HFFc6 (cell line): ENCODE results near the gene SVIP. TPM values are rescaled to one million over a fixed set of nuclear protein-coding genes. Genes with fewer than 3 reads are reported as not detected.

Experiments used
- DNase-seq: peaks from one replicate; pipeline ENCODE4 v3.0.0-alpha.2; 2018
- H3K27ac Mint-ChIP-seq: 2 replicates; pipeline ENCODE4 v1.8.0; 2020; ENCODE audit warnings: mild to moderate bottlenecking, mixed read lengths
- H3K27me3 Mint-ChIP-seq: 2 replicates; pipeline ENCODE4 v1.8.0; 2021; ENCODE audit warnings: mild to moderate bottlenecking, moderate library complexity, mixed read lengths; ENCODE audit not compliant: insufficient read depth
- H3K36me3 Mint-ChIP-seq: 2 replicates; pipeline ENCODE4 v1.8.0; 2021; ENCODE audit warnings: low read depth, mixed read lengths
- H3K4me1 Mint-ChIP-seq: 2 replicates; pipeline ENCODE4 v1.8.0; 2020; ENCODE audit warnings: low read depth, mixed read lengths
- H3K4me3 Mint-ChIP-seq: 2 replicates; pipeline ENCODE4 v1.8.0; 2020; ENCODE audit warnings: mild to moderate bottlenecking, moderate library complexity, mixed read lengths
- H3K9me3 Mint-ChIP-seq: 2 replicates; pipeline ENCODE4 v1.8.0; 2020; ENCODE audit warnings: mild to moderate bottlenecking, mixed read lengths
- total RNA-seq, 6 experiments: library from RNA; stranded (reverse); fragmentation: NEBNext Ultra II Directional; extraction: Animal tissue kit (Norgen Biotek cat#: 25700); gene quantifications; 2 replicates in 1 of 6; 3 replicates in 5 of 6; pipeline ENCODE4 v1.2.3, GENCODE V29; 2021
- TF ChIP-seq, protein P1 (sequence below): fragments of 200-600 bp; sonication (generic); IDR thresholded peaks from 2 replicates; pipeline ENCODE4 v1.5.0; 2021; ENCODE audit warnings: antibody characterized with exemption, mild to moderate bottlenecking

Gene SVIP
- total RNA-seq, 6 experiments from 2014 or later = 9.9 to 25.9 (median 20.9) TPM

DNA sequence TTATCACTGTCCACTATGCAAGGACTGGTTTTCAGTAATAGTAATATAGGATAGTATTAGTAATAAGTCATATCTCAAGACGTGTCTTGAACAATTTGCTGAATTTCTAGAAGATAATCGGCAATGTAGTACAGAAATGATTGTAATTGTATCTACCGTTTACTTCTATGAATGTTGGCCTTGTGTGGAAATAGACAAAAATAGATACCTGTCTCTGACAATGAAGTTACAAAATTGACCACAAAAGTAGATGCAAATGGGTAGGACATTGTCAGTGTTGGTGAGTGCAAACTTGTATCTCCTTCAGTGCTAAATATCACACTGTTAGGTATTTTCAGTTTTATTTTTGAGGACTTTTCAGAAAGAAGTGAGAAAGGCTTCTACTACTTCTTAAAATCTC is 43.1 kb downstream of the SVIP start:
- TF ChIP-seq, protein P1, sequence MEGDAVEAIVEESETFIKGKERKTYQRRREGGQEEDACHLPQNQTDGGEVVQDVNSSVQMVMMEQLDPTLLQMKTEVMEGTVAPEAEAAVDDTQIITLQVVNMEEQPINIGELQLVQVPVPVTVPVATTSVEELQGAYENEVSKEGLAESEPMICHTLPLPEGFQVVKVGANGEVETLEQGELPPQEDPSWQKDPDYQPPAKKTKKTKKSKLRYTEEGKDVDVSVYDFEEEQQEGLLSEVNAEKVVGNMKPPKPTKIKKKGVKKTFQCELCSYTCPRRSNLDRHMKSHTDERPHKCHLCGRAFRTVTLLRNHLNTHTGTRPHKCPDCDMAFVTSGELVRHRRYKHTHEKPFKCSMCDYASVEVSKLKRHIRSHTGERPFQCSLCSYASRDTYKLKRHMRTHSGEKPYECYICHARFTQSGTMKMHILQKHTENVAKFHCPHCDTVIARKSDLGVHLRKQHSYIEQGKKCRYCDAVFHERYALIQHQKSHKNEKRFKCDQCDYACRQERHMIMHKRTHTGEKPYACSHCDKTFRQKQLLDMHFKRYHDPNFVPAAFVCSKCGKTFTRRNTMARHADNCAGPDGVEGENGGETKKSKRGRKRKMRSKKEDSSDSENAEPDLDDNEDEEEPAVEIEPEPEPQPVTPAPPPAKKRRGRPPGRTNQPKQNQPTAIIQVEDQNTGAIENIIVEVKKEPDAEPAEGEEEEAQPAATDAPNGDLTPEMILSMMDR = no peak
- DNase-seq = no peak
- Mint-ChIP-seq H3K9me3 (no peaks in the 10 kb centered on the region), H3K4me1 (no peaks in the 10 kb centered on the region), H3K4me3 (no peak overlapping the region), H3K36me3 (no peaks in the 10 kb centered on the region), H3K27me3 (no peaks in the 10 kb centered on the region; the same call in 1 of the 2 replicates), H3K27ac (no peak overlapping the region)

DNA sequence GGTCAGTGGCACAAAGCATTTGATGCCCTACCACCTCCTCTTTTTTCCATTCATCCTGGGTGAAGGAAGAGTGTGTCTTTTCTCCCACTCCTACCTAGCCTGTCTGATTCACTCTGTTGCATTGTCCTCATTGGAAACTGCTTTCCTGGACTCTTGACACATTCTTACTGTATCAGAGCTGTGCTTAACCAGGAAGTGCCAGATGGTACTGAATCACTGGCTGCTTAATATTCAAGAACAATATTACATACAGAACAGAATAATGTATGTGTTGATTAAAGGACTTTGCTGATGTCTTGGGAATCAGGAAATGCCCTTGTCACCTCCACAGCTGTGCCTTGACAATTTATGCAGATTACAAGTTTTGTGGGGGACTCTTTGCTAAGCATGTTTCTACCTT is 44.4 kb downstream of the SVIP start:
- no peaks in the 10 kb centered on the region for H3K9me3 Mint-ChIP-seq
- H3K4me1 Mint-ChIP-seq = no peaks in the 10 kb centered on the region
- no peak overlapping the region for H3K27ac Mint-ChIP-seq
- no peak for DNase-seq
- no peak overlapping the region for H3K4me3 Mint-ChIP-seq
- TF ChIP-seq, protein P1 = no peak
- H3K36me3 Mint-ChIP-seq = no peaks in the 10 kb centered on the region
- no peaks in the 10 kb centered on the region; the same call in 1 of the 2 replicates for H3K27me3 Mint-ChIP-seq

DNA sequence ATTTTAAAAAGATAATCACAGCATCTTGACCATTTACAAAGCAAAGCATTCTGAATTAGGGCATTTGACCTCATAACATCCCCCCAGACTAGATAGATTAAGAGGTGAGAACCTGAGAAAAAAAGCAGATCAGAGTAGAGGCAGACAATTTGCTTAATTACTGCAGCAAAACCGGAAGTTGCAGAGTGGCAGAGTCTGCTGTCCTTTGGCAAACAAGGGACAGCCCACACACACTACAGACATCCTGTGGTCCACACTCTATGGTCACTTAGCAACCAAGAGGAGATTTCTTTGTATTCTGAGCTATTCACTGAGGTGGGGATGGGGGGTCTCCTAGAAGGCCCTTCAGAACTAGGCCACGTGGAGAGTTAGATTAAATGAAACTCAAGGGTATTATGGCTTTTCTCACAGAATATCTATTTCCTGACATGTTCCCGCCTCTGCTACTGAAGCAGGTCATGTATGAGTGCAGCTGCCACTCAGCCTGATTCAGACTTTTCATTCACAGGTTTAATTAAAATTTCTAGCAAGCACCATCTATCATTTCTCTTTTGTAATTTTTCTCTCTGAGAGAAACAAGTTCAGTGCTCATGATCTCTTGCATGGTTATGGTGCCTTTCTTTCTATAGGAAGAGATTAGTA is 48.5 kb downstream of the SVIP start:
- TF ChIP-seq, protein P1 = no peak
- DNase-seq = no peak
- no peaks in the 10 kb centered on the region; the same call in 1 of the 2 replicates for H3K27me3 Mint-ChIP-seq
- no peak overlapping the region for H3K4me3 Mint-ChIP-seq
- H3K36me3 Mint-ChIP-seq = no peaks in the 10 kb centered on the region
- no peaks in the 10 kb centered on the region for H3K9me3 Mint-ChIP-seq
- H3K27ac Mint-ChIP-seq = no peak overlapping the region
- H3K4me1 Mint-ChIP-seq = no peaks in the 10 kb centered on the region

DNA sequence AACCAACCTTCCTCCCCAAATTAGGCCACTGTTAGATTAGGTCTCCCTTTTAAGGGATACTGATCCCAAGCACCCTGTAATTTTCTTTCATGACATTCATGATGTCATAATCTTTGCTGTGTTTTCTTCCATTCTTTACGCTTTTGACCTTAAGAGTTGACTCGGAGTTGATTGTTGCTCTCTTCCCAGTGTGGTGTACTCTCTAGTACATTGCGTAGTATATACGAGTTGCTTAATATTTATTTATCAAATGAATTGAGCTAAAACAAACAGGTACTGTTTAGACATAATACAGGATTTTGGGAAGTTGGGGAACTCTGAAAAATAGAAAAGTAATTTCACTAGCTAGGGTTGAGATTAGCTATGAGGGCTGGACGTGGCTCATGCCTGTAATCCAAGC is 49.8 kb downstream of the SVIP start:
- Mint-ChIP-seq H3K27me3 (no peaks in the 10 kb centered on the region; the same call in 1 of the 2 replicates), H3K4me1 (no peaks in the 10 kb centered on the region)

DNA sequence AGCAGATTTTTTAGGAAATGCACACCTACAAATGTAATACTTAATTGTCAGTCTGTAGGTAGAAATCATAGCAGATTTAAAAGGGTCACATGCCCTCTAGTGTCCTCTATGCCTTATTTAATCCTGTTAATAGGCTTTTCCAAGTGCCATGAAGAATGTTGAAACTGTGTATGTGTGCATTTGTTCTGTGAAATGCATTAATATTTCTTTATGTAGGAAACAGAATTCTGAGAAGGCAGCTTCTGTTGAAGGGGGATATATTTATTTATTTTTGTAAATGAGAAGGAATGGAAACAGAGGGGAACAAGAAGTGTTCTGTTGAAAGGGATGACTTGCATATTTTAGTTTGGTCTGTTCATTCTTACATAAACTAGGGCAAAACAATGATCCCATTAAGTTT is 51.0 kb downstream of the SVIP start:
- Mint-ChIP-seq H3K4me1 (no peaks in the 10 kb centered on the region), H3K4me3 (no peak overlapping the region), H3K27ac (no peak overlapping the region), H3K9me3 (peaks cover 5% of the 10 kb centered on the region), H3K27me3 (no peaks in the 10 kb centered on the region; the same call in 1 of the 2 replicates), H3K36me3 (no peaks in the 10 kb centered on the region)
- DNase-seq = no peak
- TF ChIP-seq, protein P1 = no peak

More for the DNA sequence above, 49.8 kb downstream of the SVIP start:
- no peaks in the 10 kb centered on the region for H3K36me3 Mint-ChIP-seq
- H3K4me3 Mint-ChIP-seq = no peak overlapping the region
- no peak for DNase-seq
- TF ChIP-seq, protein P1 = no peak
- no peak overlapping the region for H3K27ac Mint-ChIP-seq
- peaks cover 1% of the 10 kb centered on the region for H3K9me3 Mint-ChIP-seq
